Activated CD8-positive, alpha-beta memory T cell treated with anti-CD3 and anti-CD28 coated beads for 4 hours (primary cell): ENCODE results near the gene NCOR1.
"Not testable (repeated sequence)": the region's sequence is repeated elsewhere in the genome, so short reads cannot be mapped to it uniquely, and the experiment has no call there.

Source experiments
- DNase-seq, 2 donors: peaks; one replicate each; pipeline ENCODE4 v3.0.0-alpha.2; 2020; ENCODE audit warnings: low read depth in 2 of 2

NCOR1 gene

DNA sequence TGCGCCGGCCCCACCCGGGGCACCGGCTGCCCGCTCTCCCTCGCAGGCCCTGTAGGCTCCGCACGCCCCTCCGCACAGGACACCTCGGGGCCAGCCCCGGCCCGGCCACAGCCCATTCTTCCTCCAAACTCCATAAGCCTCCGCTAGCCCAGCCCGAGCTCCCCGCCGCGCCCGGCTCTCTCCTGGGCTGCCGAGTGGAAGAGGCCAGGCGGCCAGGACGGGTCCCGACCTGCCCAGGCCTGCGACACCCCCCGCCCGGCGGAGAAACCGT lies 397 bp downstream of the NCOR1 start:
- DNase-seq: no peak

DNA sequence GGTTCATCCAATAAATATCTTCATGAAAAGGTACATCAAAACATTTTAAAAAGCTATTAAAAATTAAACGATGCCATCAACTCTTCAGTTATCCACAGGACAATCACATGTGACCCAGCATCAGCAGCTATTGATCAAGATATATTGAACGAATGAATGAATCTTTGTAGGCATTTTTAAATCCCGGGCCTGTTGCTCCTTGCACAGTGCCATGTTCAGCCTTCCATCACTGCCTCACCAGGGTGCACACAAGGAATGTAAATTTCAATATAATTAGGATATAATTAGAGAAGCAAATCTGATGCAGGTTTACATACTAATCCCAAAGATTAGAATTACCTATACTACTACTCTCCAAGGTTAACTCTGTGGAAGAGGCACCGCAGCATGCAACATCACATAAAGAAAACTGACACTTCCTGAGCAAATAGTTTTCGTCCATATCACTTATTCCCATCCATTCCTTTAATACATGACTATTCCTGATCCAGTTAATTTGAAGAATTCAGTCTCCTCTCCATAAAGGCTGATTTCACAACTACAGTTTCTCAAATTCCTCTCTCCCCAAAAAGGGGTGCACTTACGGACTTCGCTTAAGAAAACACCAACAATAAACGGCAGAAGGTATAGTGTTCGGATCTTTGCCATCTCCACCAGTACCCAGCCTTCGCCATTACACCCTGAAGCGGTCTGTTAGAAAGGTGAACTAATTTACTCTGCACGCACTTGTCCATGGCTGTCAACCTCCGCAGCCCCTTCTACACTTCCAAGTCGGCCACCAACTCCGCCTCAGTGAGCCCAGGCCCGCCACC lies 938 bp downstream of the NCOR1 start:
- no peak for DNase-seq

DNA sequence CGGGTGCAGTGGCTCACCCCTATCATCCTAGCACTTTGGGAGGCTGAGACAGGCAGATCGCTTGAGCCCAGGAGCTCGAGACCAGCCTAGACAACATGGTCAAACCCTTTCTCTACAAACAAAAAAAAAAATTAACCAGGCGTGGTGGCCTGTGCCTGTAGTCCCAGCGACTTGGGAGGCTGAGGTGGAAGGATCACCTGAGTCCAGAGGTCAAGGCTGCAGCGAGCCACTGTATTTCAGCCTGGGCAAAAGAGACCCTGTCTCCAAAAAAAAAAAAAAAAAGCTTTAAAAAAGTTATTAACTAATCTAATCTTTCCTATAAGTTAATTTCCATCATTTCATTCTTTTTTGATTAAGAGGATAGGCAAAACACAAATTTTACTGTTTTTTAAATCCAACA lies 2.5 kb downstream of the NCOR1 start:
- no peak for DNase-seq

DNA sequence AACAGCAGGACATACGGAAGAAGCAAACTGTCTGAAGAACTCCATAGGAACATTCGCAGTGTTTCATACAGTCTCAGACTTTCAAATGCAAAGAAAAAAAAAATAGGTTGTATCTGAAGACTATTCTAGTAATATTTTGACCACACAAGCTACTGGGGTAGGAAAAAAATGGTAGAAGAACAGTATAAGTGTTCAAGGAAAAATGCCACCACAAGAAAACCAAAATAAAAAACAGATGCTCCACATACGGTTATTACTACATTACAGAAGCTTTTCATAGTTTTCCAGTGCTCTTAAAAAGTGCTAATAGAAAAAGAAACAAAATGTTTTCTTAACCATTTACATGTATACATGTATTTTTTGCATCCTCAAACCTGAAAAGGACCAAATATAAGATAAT lies 3.7 kb downstream of the NCOR1 start:
- DNase-seq: no peak

DNA sequence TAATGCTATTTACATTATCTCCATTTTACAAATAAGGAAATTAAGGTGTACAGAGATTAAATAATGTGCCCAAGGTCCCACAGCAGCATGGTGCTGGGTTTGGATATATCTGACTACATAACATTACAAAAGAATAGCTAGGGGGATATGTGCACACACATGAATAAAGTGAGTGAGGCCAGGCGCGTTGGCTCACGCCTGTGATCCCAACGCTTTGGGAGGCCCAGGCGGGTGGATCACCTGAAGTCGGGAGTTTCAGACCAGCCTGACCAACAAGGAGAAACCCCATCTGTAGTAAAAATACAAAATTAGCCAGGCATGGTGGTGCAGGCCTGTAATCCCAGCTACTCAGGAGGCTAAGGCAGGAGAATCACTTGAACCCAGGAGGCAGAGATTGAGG lies 10.6 kb downstream of the NCOR1 start:
- not testable (repeated sequence) for DNase-seq

DNA sequence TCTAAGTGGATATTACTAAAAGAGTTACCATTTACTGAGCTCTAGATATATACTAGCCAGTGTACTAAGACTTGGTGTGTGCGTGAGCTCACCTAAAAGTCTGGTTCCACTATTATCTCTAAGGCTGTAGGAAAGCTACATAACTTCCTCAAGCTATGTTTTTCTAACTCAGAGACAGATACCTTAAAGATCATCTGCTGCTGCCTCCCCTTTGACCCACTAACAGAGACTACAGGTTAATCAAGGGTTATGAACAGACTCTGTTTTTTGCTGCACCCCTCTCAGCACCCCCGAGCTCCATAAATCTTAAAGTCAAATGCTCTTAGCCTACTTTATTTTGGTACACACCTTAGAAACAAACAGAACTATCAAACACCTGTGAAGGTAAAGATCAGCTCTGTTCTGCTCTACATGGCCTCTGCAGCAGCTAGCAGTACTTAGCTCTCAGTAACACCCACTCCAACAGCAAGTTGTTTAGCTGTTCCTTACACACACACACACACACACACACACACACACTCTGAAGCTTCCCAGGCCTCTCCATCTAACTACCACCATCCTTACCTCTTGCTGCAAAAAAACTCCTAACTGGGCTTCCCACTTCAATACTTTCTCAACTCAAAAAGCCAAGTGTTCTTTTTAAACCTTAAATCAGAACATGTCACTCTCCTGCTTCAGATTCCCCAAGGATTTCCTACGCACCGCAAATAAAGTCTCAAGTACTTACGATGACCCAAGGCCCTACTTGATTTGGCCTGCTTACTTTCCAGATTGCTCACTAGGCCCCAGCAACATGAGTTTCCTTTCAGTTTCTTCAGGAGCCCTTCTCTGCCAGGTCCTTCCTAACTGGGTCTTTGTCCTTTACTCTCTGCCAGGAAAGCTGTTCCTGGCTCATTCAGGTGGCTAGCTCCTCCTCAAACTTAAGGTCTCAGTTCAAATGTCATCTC lies 12.5 kb downstream of the NCOR1 start:
- not testable (repeated sequence) for DNase-seq

DNA sequence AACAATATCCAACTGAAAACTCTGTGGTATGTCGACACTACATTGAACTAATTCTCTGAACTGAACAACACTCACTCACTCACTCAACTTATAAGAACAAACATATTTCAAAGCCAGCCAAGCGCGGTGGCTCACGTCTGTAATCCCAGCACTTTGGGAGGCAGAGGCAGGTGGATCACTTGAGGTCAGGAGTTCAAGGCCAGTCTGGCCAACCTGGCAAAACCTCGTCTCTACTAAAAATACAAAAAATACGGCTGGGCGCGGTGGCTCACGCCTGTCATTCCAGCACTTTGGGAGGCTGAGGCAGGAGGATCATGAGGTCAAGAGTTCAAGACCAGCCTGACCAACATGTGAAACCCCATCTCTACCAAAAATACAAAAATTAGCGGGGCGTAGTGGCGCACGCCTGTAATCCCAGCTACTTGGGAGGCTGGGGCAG lies 13.6 kb downstream of the NCOR1 start:
- not testable (repeated sequence) for DNase-seq

DNA sequence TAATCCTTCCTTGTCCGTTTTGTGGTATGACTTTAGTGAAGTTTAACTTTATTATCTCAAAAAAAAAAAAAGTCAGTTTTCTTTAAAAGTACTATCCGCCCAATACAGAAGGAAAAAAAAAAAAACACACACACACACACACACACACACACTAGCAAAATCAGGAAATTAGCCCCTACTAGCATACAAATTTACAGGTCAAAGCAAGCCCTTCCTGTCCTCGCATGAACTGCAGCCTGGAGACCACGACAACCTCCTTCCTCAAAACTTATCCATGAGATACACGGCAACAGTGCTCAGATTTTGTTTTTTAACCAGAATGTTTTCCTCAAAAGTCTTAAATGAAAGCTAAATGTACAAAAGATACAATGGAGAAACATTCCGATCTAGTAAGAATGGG lies 16.2 kb downstream of the NCOR1 start:
- no peak for DNase-seq

DNA sequence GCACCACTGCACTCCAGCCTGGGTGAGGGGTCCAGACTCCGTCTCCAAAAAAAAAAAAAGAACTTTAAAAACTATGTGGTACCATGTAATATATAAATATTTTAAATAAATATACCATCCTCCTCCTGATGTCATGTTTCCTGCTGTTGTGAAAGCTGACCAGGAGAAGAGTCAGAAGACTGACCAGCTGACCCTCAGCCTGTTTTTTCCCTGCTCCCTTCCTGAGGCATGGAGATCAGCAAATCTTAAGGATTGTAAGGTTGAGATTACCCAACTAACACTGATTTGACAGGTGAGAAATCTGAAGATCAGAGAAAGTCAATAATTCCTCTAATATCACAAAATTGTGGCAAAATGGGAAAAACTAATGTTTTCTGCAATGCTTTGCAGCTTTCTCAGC lies 18.1 kb downstream of the NCOR1 start:
- no peak for DNase-seq

DNA sequence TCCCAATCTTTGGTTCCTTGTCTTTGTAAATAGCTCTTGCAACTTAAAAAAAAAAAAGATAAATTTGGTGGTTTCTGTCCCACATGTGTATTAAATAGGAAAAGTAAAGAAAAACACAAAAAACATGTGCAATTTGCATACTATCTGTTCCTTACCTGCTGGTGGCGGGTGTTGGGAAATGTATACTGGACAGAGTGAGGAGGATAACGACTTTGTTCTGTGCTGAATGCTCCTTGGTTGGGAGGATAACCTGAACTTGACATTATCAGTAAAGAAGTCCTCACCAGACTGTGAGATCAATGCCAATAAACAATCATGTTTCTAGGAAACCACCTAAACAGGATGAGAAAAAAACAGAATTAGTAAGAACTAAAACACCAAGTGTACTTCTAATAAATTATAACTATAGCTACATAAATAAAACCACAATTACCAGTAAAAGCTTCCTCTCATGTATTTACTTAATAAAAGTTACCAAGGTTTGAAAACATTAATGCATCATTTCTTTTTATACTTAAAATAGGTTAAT lies 21.0 kb downstream of the NCOR1 start:
- DNase-seq: not testable (repeated sequence)

DNA sequence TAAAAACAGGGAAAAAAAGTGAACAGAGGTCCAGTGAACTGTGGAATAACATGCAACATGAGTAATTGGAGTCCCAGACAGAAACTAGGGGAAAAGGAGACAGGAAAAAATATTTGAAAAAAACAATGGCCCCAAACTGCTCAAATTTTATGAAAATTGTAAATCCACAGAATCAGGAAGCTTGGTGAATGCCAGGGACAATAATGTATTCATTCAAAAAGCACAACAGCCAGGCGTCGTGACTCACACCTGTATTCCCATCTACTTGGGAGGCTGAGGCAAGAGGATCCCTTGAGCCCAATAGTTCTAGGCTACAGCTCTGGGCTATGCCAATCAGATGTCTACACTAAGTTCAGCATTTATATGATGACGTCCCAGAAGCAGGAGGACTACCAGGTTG lies 23.7 kb downstream of the NCOR1 start:
- DNase-seq: no peak

DNA sequence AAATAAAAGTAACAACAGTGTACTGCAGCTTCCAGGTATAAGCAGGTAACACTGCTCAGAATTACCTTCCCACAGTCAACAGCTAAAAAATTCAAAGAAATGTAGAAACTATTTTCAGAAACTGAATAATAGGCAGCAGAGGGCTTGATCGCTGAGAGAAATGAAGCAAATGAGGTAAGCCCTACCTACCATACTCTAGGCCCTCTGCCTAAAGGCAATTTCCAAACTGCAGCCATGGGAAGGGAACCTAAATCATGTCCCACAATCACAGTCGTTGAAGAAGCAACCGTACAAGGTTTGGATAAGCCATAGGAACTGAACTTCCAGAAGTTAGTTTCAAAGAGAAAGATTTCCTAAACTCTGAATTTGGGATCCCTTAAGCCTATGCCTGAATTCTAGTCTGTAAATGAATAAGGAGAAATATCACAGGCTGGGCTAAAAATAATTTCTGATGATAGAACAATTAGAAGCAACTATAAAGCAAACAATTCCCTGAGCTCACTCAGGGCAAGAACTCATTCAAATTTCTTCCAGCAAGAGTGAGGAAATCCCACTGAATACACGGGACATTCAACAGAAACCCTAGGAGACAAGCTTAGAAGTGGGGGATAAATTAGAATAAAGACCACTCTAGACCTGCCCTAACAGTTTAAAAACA lies 24.5 kb downstream of the NCOR1 start:
- no peak for DNase-seq

DNA sequence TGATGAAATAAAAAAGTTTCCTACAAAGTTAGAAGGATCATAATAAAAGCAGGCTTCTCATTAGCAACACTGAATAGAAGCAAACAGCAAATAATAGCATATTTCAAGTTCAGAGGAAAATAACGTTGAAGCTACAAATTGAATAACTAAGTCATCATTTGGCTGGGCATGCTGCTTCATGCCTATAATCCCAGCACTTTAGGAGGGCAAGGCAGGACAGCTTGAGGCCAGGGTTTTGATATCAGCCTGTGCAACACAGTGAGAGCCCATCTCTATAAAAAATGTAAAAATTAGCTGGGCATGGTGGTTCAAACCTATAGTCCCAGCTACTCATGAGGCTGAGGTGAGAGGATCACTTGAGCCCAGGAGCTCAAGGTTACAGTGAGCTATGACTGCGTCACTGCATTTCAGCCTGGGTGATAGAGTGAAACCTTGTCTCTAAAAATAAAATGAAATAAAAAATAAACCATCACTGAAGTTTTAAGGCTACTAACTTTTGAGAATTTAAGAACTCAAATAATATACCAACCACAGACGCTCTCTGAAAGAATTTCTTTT lies 25.5 kb downstream of the NCOR1 start:
- DNase-seq: no peak

DNA sequence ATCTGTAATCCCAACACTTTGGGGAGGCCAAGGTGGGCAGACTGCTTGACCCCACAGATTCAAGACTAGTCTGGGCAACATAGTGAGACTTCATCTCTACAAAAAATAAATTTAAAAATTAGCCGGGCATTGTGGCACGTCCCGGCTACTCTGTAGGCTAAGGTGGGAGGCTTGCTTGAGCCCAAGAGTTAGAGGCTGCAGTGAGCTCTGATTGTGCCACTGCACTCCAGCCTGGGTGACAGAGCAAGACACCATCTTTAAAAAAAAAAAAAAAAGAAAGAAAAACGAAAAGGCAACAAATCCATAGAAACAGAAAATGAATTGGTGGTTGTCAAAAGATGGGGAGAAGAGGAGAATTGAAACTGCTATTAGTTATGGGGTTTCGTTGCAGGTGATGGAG lies 27.7 kb downstream of the NCOR1 start:
- no peak for DNase-seq

DNA sequence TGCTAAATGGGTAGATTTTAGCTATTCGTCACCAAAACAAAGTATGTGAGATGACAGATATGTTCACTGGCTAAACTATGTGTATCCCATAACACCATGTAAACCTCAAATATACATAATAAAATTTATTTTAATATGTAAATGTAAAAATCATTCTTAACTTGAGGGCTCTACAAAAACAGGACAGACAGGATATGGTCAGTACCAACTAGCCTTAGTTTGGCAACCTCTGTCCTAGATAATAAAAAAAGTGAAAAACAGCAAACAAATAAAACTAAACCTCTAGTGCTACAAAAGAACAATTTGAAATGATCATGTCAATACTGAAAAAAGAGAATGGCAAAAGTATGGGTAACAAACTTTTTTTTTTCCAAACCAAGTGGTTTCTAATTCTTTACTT lies 33.8 kb downstream of the NCOR1 start:
- DNase-seq: no peak

DNA sequence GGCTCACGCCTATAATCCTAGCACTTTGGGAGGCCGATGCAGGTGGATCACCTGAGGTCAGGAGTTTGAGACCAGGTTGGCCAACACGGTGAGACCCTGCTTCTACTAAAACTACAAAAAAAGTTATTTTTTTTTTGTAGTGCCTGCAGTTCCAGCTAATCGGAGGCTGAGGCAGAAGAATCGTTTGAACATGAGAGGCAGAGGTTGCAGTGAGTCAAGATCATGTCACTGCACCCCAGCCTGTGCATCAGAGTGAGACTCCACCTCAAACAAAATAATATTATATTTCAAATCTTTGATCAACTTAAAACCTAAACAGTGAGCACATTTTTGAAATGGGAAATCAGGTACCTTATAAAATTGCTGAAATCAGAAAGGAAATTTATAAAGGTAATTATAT lies 36.5 kb downstream of the NCOR1 start:
- no peak for DNase-seq

DNA sequence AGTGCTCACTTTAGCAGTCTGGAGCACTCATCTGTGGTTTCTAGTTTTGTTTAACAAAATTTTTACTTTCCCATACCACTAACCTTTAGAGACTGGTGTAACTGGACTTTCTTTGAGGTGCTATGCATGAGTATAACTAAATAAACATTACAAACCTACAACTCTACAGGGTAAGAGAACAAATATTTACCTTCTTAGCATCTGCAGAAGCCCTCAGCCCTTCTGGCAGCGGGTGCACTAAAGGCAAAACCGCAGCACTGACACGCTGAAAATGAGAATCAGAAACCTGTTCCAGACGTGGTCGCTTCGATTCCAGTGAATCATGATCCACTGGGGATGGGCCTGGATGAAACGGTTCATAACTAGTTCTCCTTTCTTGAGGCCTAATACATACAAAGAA lies 43.7 kb downstream of the NCOR1 start:
- DNase-seq: no peak

DNA sequence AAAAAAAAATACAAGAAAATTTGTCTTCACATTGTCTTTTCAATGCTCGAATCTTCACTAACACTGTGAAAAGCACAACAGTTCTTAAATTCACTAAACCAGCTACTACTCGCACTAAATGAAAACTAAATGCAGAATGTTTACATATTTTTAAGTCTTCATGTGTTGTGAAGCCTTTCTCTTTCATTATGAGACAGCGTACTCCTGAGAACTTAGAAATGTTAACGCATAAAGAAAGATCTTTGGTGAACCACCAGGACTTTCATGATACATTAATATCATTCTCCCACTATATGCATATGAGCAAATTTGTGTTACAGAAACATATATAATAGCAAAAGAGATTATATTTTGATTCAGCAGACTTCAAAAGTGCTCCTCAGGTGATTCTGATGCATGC lies 48.6 kb downstream of the NCOR1 start:
- not testable (repeated sequence) for DNase-seq

DNA sequence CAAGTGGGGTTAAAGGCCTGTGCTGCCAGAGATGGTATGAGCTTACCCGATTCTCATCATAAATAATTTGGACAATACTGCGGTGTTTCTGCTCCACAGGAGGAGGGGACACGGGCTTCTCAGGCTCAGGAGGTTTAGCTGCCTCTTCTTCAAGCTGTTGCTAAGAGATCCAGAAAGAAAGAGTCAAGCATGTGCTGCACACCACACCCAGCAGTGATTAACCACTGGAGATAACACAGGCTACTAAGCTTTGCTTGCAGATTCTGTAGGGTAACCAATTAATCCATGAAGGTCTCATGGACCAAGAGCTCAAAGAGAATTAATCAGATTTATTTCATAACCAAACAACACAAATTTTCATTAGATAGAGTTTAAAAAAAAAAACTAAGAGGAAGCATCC lies 56.6 kb downstream of the NCOR1 start:
- no peak for DNase-seq

DNA sequence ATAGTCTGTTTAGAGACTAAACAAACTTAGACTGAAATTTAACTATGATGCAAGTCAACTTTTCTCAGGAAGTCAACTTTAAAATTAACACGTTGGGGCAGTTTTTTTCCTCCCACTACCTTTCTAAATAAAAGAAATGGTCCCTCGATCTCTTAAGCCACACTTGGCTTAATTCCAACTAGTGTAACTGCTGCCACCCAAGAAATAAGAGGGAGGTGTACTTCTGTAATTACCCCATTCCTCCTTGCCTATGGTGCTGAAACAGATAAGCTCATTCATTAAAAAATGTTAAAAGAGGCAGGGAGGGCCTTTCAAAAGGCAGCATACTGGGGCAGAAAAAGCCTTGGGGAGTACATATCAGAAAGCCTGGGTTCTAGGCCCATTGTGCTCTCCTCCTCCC lies 59.8 kb downstream of the NCOR1 start:
- DNase-seq: no peak

DNA sequence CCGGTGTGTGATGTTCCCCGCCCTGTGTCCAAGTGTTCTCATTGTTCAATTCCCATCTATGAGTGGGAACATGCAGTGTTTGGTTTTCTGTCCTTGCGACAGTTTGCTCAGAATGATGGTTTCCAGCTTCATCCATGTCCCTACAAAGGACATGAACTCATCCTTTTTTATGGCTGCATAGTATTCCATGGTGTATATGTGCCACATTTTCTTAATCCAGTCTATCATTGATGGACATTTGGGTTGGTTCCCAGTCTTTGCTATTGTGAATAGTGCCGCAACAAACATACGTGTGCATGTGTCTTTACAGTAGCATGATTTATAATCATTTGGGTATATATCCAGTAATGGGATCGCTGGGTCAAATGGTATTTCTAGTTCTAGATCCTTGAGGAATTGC lies 63.0 kb downstream of the NCOR1 start:
- not testable (repeated sequence) for DNase-seq

DNA sequence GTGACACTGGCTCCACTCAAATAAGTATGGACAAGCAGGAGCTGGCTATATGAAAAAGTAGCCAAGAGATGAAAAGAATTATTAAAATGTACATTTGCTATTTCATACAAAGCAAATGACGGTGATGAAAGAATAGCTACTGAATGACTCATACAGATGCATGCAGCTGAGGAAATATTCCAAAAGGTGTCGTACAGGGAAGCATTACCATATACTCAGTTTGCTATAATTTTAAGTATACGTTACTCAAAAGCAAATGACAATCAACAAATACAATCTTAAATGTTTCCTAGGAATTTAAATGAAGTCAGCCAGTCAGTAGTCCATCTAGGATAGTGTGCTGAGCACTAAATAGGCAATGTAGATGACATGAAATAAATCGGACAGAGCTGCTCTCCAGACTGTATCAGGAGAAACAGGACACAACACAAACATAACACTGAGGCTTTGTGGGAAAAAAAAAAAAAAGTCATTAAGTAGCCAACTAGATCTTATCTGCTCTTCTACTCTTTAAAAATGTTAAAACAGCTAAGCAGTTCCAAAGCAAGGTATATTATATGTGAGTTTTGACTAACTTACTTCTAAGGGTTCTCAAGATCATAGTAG lies 65.0 kb downstream of the NCOR1 start:
- no peak for DNase-seq
